B cell (primary cell): Measurements from ENCODE around the gene MDH2. TPM values are rescaled to one million over a fixed set of nuclear protein-coding genes. Genes with fewer than 3 reads are reported as not detected.
A peak's percentile ranks its signal among the peaks of the same experiment; 100 is the strongest.

Experiments
- ATAC-seq: fragments of 200-7000 bp; cut with Tn5 transposase; one replicate; pipeline ENCODE4 v1.10.0; 2021; ENCODE audit warnings: low read depth, mild to moderate bottlenecking, moderate number of reproducible peaks, moderate library complexity
- CTCF ChIA-PET: fragments of 350-600 bp; sonication (Branson Sonifier 250); formaldehyde crosslinking; loops from one replicate; lab custom pipeline; 2021; ENCODE audit warnings: antibody characterized with exemption, inconsistent platforms; lab: Charles Lee
- POLR2A ChIA-PET: fragments of 350-600 bp; sonication (Branson Sonifier 250); formaldehyde crosslinking; loops from one replicate; lab custom pipeline; 2021; ENCODE audit warnings: antibody characterized with exemption; lab: Charles Lee
- DNase-seq: peaks from one replicate; pipeline ENCODE4 v3.0.0; 2013
- H2AFZ ChIP-seq: 2 replicates; pipeline ENCODE4 v1.6.1; 2012; ENCODE audit warnings: mild to moderate bottlenecking, low read depth, low read length; ENCODE audit not compliant: insufficient read depth, poor library complexity, severe bottlenecking
- H3K27ac ChIP-seq, 2 donors: 1 replicate in 1 of 2; 2 replicates in 1 of 2; pipeline ENCODE4 v1.5.1; 2012 to 2013; ENCODE audit warnings: low read length in 2 of 2, mild to moderate bottlenecking in 2 of 2, moderate library complexity in 1 of 2
- H3K27me3 ChIP-seq, 4 experiments: fragments of 200-600 bp in 1 of 4; sonication (generic) in 1 of 4; replicated peaks in 1 of 4; 1 replicate in 2 of 4; 2 replicates in 2 of 4; pipeline versions ENCODE4 v1.6.1 to v1.7.0; 2013 to 2016; ENCODE audit warnings: low read length in 3 of 4, mild to moderate bottlenecking in 2 of 4, mixed read lengths in 1 of 4, moderate library complexity in 1 of 4; ENCODE audit not compliant: insufficient read depth in 4 of 4, control insufficient read depth in 3 of 4; ENCODE audit errors: control extremely low read depth in 1 of 4
- H3K36me3 ChIP-seq, 2 experiments: replicated peaks in 1 of 2; 1 replicate in 1 of 2; 2 replicates in 1 of 2; pipeline versions ENCODE4 v1.6.1 to v1.7.1; 2013; ENCODE audit warnings: low read length in 1 of 2; ENCODE audit not compliant: insufficient read depth in 2 of 2, control insufficient read depth in 1 of 2; ENCODE audit errors: control extremely low read depth in 1 of 2, extremely low read depth in 1 of 2
- H3K4me1 ChIP-seq, 2 donors: fragments of 200-600 bp in 1 of 2; sonication (generic) in 1 of 2; 1 replicate in 1 of 2; 2 replicates in 1 of 2; pipeline versions ENCODE4 v1.5.1 to v1.6.1; 2013 to 2017; ENCODE audit warnings: low read length in 2 of 2; ENCODE audit not compliant: control insufficient read depth in 2 of 2, insufficient read depth in 2 of 2
- H3K4me2 ChIP-seq: replicated peaks from 2 replicates; pipeline ENCODE3; 2012; ENCODE audit warnings: mild to moderate bottlenecking, low read depth, low read length; ENCODE audit not compliant: poor library complexity, severe bottlenecking
- H3K4me3 ChIP-seq, 5 experiments: fragments of 200-600 bp in 1 of 5; sonication (generic) in 1 of 5; 1 replicate in 3 of 5; 2 replicates in 2 of 5; pipeline versions ENCODE4 v1.5.1 to v1.7.0; 2011 to 2016; ENCODE audit warnings: low read length in 4 of 5, mild to moderate bottlenecking in 4 of 5, low read depth in 2 of 5, control low read depth in 1 of 5, moderate library complexity in 1 of 5; ENCODE audit not compliant: insufficient read depth in 1 of 5; ENCODE audit errors: control extremely low read depth in 1 of 5, extremely low read depth in 1 of 5
- H3K79me2 ChIP-seq: fragments of 200-600 bp; sonication (generic); one replicate; pipeline ENCODE4 v1.6.0; 2016; ENCODE audit warnings: low read length; ENCODE audit not compliant: control insufficient read depth, insufficient read depth
- H3K9ac ChIP-seq: fragments of 200-600 bp; sonication (generic); 2 replicates; pipeline ENCODE4 v1.6.1; 2017; ENCODE audit warnings: mild to moderate bottlenecking, low read length, moderate library complexity
- H3K9me3 ChIP-seq, 3 donors: one replicate each; pipeline versions ENCODE4 v1.6.1 to v1.7.1; 2013; ENCODE audit warnings: low read length in 2 of 3; ENCODE audit not compliant: control insufficient read depth in 2 of 3, insufficient read depth in 1 of 3; ENCODE audit errors: control extremely low read depth in 1 of 3
- H4K20me1 ChIP-seq: 2 replicates; pipeline ENCODE4 v1.6.0; 2012; ENCODE audit warnings: mild to moderate bottlenecking, low read length; ENCODE audit not compliant: insufficient read depth, control insufficient read depth, poor library complexity, severe bottlenecking
- H3K27ac Mint-ChIP-seq: one replicate; pipeline ENCODE4 v1.8.0; 2021; ENCODE audit warnings: mixed read lengths
- H3K27me3 Mint-ChIP-seq: one replicate; pipeline ENCODE4 v1.8.0; 2021; ENCODE audit warnings: mixed read lengths
- H3K4me1 Mint-ChIP-seq: one replicate; pipeline ENCODE4 v1.8.0; 2021; ENCODE audit warnings: mixed read lengths
- H3K4me3 Mint-ChIP-seq: one replicate; pipeline ENCODE4 v1.8.0; 2021; ENCODE audit warnings: mixed read lengths
- H3K9me3 Mint-ChIP-seq: one replicate; pipeline ENCODE4 v1.8.0; 2022; ENCODE audit warnings: mixed read lengths; ENCODE audit not compliant: insufficient read depth
- EZH2 ChIP-seq: IDR thresholded peaks from 2 replicates; pipeline ENCODE4 v1.6.1; 2012; ENCODE audit warnings: borderline replicate concordance, low read depth, mild to moderate bottlenecking, moderate library complexity, low read length; ENCODE audit not compliant: insufficient read depth, poor library complexity, severe bottlenecking
- WGBS: methylation state at CpG from one replicate; pipeline ENCODE4 v1.1.5; 2013; ENCODE audit warnings: missing lambda C conversion rate; ENCODE audit not compliant: insufficient coverage; 5-methylcytosine and 5-hydroxymethylcytosine counted together
- intact Hi-C: fragments of 100-400 bp; cut with micrococcal nuclease; formaldehyde crosslinking; loops from one replicate; pipeline ENCODE4 v1.10.0; 2022
- polyA plus RNA-seq: library from polyadenylated mRNA; depleted of rRNA; stranded (reverse); fragments of >200 nt; gene quantifications from 2 replicates; pipeline ENCODE4 v1.2.3, GENCODE V29; 2012
- total RNA-seq, 2 donors: library from RNA; stranded (reverse); fragments of 120-200 nt in 1 of 2; gene quantifications; 1 replicate in 1 of 2; 2 replicates in 1 of 2; pipeline versions ENCODE4 v1.2.3 to v1.2.4, GENCODE V29; 2013 to 2022
- TF ChIP-seq, protein P1 (sequence below): fragments of 200-600 bp; IDR thresholded peaks from one replicate; pipeline ENCODE4 v1.8.0; 2022; ENCODE audit warnings: antibody characterized with exemption, mild to moderate bottlenecking

Gene MDH2
- total and polyA plus RNA-seq, 2 donors (not counting 1 experiment from before 2014, with no cell fraction given), result 76.9 to 77.2 TPM

- intact Hi-C loops, result no loop called here
- Mint-ChIP-seq H3K9me3 (no peaks in the 10 kb centered on the region), H3K4me3 (no peak overlapping the region), H3K27me3 (no peaks in the 10 kb centered on the region), H3K27ac (no peak overlapping the region), H3K4me1 (peaks cover 12% of the 10 kb centered on the region)
- ChIA-PET CTCF (interaction anchor here (0.6 to 5.3 kb wide), 22 partner anchors 9 to 258 kb away, joined by 3 to 83 read pairs (median 4); partner anchors contain the start of genes MDH2, POR and STYXL1), POLR2A (no interaction called here)
- Histone ChIP-seq H3K9ac (no peak overlapping the region), H3K36me3 (peaks cover 0 to 18% of the 10 kb centered on the region in 2 experiments), H3K4me3 (no peak overlapping the region), H3K27ac (no peak overlapping the region), H2AFZ (no peak overlapping the region), H3K4me1 (peaks cover 3 to 6% of the 10 kb centered on the region in 2 donors), H3K79me2 (no peaks in the 10 kb centered on the region), H3K27me3 (no peaks in the 10 kb centered on the region), H4K20me1 (no peaks in the 10 kb centered on the region), H3K9me3 (no peaks in the 10 kb centered on the region), H3K4me2 (no peak overlapping the region)
- ATAC-seq (peak; percentile 54), DNase-seq (peak; percentile 72)
- 44% methylated on average over 5 of the region's 6 CpGs for WGBS
- TF ChIP-seq, protein P1, sequence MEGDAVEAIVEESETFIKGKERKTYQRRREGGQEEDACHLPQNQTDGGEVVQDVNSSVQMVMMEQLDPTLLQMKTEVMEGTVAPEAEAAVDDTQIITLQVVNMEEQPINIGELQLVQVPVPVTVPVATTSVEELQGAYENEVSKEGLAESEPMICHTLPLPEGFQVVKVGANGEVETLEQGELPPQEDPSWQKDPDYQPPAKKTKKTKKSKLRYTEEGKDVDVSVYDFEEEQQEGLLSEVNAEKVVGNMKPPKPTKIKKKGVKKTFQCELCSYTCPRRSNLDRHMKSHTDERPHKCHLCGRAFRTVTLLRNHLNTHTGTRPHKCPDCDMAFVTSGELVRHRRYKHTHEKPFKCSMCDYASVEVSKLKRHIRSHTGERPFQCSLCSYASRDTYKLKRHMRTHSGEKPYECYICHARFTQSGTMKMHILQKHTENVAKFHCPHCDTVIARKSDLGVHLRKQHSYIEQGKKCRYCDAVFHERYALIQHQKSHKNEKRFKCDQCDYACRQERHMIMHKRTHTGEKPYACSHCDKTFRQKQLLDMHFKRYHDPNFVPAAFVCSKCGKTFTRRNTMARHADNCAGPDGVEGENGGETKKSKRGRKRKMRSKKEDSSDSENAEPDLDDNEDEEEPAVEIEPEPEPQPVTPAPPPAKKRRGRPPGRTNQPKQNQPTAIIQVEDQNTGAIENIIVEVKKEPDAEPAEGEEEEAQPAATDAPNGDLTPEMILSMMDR, result peak; percentile 76
- TF ChIP-seq EZH2, result no peak
These were observed 27.7 kb upstream of the MDH2 start for GRCh38 chr7:76020031-76020714.
